Spleen (tissue), 7 donors: ENCODE measurements around the gene ZBTB49.

ENCODE experiments used
- CTCF ChIP-seq, 11 experiments: fragments of 200-600 bp in 7 of 11; fragments of 450-650 bp in 4 of 11; sonication (generic) in 4 of 11; IDR thresholded peaks in 8 of 11; conservative IDR thresholded peaks in 3 of 11; 1 replicate in 7 of 11; 2 replicates in 4 of 11; pipeline versions ENCODE4 v1.4.0 to v1.8.0; 2016 to 2021; ENCODE audit warnings: antibody characterized with exemption in 11 of 11, inconsistent platforms in 4 of 11, mild to moderate bottlenecking in 1 of 11
- POLR2A ChIP-seq, 3 donors: fragments of 450-650 bp; IDR thresholded peaks; one replicate each; pipeline ENCODE4 v1.5.1; 2017; ENCODE audit warnings: antibody characterized with exemption in 3 of 3, mild to moderate bottlenecking in 1 of 3
- POLR2AphosphoS5 ChIP-seq, 3 donors: sonication (generic); formaldehyde crosslinking; IDR thresholded peaks; one replicate each; pipeline ENCODE4 v1.5.1; 2017; ENCODE audit warnings: antibody characterized with exemption in 3 of 3
- donor health status: DM: no; HTN: no; CAD: no; lungs with moderate emphysema.
- donor health status: DM: no; HTN: no; CAD: no.
- donor health status: DM: no; HTN: no; CAD: no.

DNA sequence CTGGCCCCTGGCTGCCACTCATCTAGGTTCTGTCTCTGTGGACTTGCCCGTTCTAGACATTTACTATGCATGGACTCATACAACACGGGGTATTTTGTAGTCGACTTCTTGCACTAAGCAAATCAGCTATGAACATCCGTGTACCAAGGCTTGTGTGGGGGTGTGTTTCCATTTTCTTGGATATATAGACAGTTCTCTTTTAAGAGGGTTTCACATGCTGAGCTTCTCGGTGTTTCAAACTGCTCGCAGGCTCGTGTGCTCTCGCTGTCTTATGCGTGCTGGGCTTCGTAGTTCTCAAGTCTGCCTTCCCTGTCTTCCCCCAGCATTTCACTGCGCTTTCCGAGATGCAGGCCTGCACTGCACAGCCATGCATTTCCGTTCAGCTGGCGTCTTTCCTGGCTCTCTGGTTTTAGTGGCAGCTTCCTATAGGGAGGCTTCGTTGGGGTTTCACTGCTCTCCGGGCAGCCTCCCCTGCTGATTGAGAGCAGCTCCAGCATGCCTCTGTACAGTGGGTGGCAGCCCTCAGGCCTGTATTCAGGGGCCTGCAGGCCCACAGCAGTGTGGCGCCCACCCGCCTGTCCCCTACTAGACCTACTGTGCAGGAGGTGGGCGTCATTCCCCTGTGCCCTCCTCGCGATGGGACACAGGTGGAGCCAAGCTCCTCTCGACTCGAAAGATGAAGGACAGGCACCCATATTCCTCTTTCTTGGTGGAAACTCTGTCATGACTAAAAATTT is 27.6 kb downstream of the ZBTB49 start:
- peak; percentile 20 to 46 (median 25) for TF ChIP-seq POLR2AphosphoS5 (IDR thresholded peaks at IDR 0.05)
- no peak for TF ChIP-seq CTCF (IDR thresholded peaks at IDR 0.05 in 8 of 11, conservative IDR thresholded peaks at IDR 0.05 in 3 of 11)
- no peak for TF ChIP-seq POLR2A (IDR thresholded peaks at IDR 0.05)
